GM12878 (cell line): ENCODE results near the gene FHL3. TPM values are rescaled to one million over a fixed set of nuclear protein-coding genes. Genes with fewer than 3 reads are reported as not detected.

Experiments
- ATAC-seq: fragments of 200-7000 bp; cut with Tn5 transposase; 3 replicates; pipeline ENCODE4 v1.9.1; 2020; ENCODE audit warnings: mild to moderate bottlenecking, moderate library complexity
- BruUV-seq: library from RNA; stranded (reverse); fragments of 400-500 nt; replicated peaks from 2 replicates; lab custom pipeline; 2021; lab: Mats Ljungman, UMichigan
- CTCF ChIA-PET: fragments of 300-600 bp; sonication (Branson Sonifier 250); formaldehyde crosslinking; extraction: SDS; loops from one replicate; lab custom pipeline; 2021; ENCODE audit warnings: inconsistent platforms; lab: Yijun Ruan, JAX
- POLR2A ChIA-PET: fragments of 350-600 bp; formaldehyde crosslinking; extraction: SDS; loops from one replicate; lab custom pipeline; 2021; ENCODE audit warnings: inconsistent platforms; lab: Charles Lee
- RAD21 ChIA-PET: fragments of 300-600 bp; sonication (Branson Sonifier 250); formaldehyde crosslinking; loops from one replicate; lab custom pipeline; 2023; ENCODE audit warnings: antibody characterized with exemption; ENCODE audit not compliant: unreplicated experiment; lab: Charles Lee
- SMC1A ChIA-PET: fragments of 300-600 bp; sonication (Branson Sonifier 250); formaldehyde crosslinking; loops from one replicate; lab custom pipeline; 2023; ENCODE audit not compliant: unreplicated experiment, uncharacterized antibody; lab: Charles Lee
- DNase-seq: peaks from one replicate; pipeline ENCODE4 v3.0.0-alpha.2; 2011; ENCODE audit warnings: low read depth, low spot score
- FAIRE-seq: peaks from 3 replicates; lab custom pipeline; 2011; peaks lifted over from hg19 to GRCh38; lab: Jason Lieb, UNC
- H2AFZ ChIP-seq: 2 replicates; pipeline ENCODE4 v1.6.0; 2011; ENCODE audit warnings: low read depth, low read length, control low read depth; ENCODE audit not compliant: control insufficient read depth
- H3K27ac ChIP-seq: 2 replicates; pipeline ENCODE4 v1.5.1; 2011; ENCODE audit warnings: control low read depth; ENCODE audit not compliant: control insufficient read depth, insufficient read depth
- H3K27me3 ChIP-seq, 2 experiments: replicated peaks in 1 of 2; 2 replicates each; pipeline versions ENCODE4 v1.6.0 to v1.6.1; 2011; ENCODE audit warnings: low read length in 1 of 2; ENCODE audit not compliant: control insufficient read depth in 2 of 2, insufficient read depth in 2 of 2
- H3K36me3 ChIP-seq, 2 experiments: 2 replicates each; pipeline ENCODE4 v1.5.1; 2011; ENCODE audit warnings: low read length in 1 of 2; ENCODE audit not compliant: control insufficient read depth in 2 of 2, insufficient read depth in 2 of 2
- H3K4me1 ChIP-seq: 2 replicates; pipeline ENCODE4 v1.6.1; 2011; ENCODE audit warnings: mild to moderate bottlenecking, low read length, moderate library complexity, mixed read lengths; ENCODE audit not compliant: control insufficient read depth, insufficient read depth
- H3K4me2 ChIP-seq: 2 replicates; pipeline ENCODE4 v1.6.0; 2011; ENCODE audit warnings: control low read depth; ENCODE audit not compliant: control insufficient read depth, insufficient read depth
- H3K4me3 ChIP-seq: fragments of 200-600 bp; sonication (generic); 2 replicates; pipeline ENCODE4 v1.5.1; 2016
- H3K79me2 ChIP-seq: 2 replicates; pipeline ENCODE4 v1.6.0; 2011; ENCODE audit warnings: low read length; ENCODE audit not compliant: control insufficient read depth, insufficient read depth
- H3K9ac ChIP-seq: 2 replicates; pipeline ENCODE4 v1.8.0; 2011; ENCODE audit warnings: low read length, control low read depth, mixed read lengths; ENCODE audit not compliant: control insufficient read depth, insufficient read depth
- H3K9me3 ChIP-seq: replicated peaks from 3 replicates; pipeline ENCODE4 v1.5.1; 2011; ENCODE audit warnings: mild to moderate bottlenecking, low read length; ENCODE audit not compliant: control insufficient read depth, insufficient read depth
- H4K20me1 ChIP-seq: 2 replicates; pipeline ENCODE4 v1.6.0; 2011; ENCODE audit not compliant: control insufficient read depth, insufficient read depth
- DPF2 ChIP-seq: fragments of 450-650 bp; IDR thresholded peaks from 2 replicates; pipeline ENCODE4 v1.6.1; 2017; ENCODE audit warnings: mild to moderate bottlenecking
- IKZF1 ChIP-seq: fragments of 450-650 bp; conservative IDR thresholded peaks from 2 replicates; pipeline ENCODE4 v1.6.1; 2017; ENCODE audit warnings: antibody characterized with exemption, mild to moderate bottlenecking
- IKZF2 ChIP-seq, 2 experiments: fragments of 450-650 bp; IDR thresholded peaks; 2 replicates each; pipeline ENCODE4 v1.6.1; 2017; ENCODE audit warnings: mild to moderate bottlenecking in 2 of 2, moderate library complexity in 2 of 2
- MEF2A ChIP-seq: IDR thresholded peaks from 2 replicates; pipeline ENCODE4 v1.6.1; 2011; ENCODE audit warnings: low read depth, mild to moderate bottlenecking, low read length, moderate library complexity; ENCODE audit not compliant: insufficient read depth
- MXI1 ChIP-seq: fragments of 150-350 bp; IDR thresholded peaks from 2 replicates; pipeline ENCODE4 v1.6.1; 2011; ENCODE audit warnings: low read depth, mild to moderate bottlenecking, inconsistent platforms, low read length, improper control_type of control experiment
- NFYB ChIP-seq: IDR thresholded peaks from 2 replicates; pipeline ENCODE4 v1.6.1; 2011; ENCODE audit warnings: low read depth, mild to moderate bottlenecking, low read length, improper control_type of control experiment, moderate library complexity; ENCODE audit not compliant: insufficient read depth
- TARDBP ChIP-seq: IDR thresholded peaks from 2 replicates; pipeline ENCODE4 v1.6.1; 2016; ENCODE audit warnings: borderline replicate concordance
- TCF7 ChIP-seq: IDR thresholded peaks from 2 replicates; pipeline ENCODE4 v1.6.1; 2014; ENCODE audit warnings: antibody characterized with exemption, borderline replicate concordance
- WGBS: methylation state at CpG from one replicate; pipeline ENCODE4 v1.1.6; 2016; ENCODE audit warnings: low lambda C conversion rate; ENCODE audit not compliant: insufficient replicate concordance, insufficient coverage; ENCODE audit errors: missing lambda C conversion rate; 5-methylcytosine and 5-hydroxymethylcytosine counted together
- in situ Hi-C: fragments of 300-500 bp; cut with MboI; formaldehyde crosslinking; loops from 9 replicates; pipeline ENCODE4 v1.14.3; 2018; ENCODE audit warnings: mixed read lengths
- intact Hi-C: fragments of 100-400 bp; cut with micrococcal nuclease; formaldehyde crosslinking; loops from one replicate; pipeline ENCODE4 v1.14.2; 2022; ENCODE audit not compliant: unreplicated experiment
- polyA plus RNA-seq, 11 experiments: library from polyadenylated mRNA; depleted of rRNA in 4 of 11; unstranded in 6 of 11; stranded (reverse) in 5 of 11; fragments of >200 nt; fragmentation: Nextera tagmentation in 4 of 11; fragmentation: Illumina TruSeq in 1 of 11; extraction: Ambion mirVana in 4 of 11; extraction: Trizol in 1 of 11; gene quantifications; 1 replicate in 1 of 11; 2 replicates in 10 of 11; pipeline versions ENCODE4 v1.2.1 to v1.2.3, GENCODE V29; 2011 to 2016; ENCODE audit warnings: inconsistent platforms in 2 of 11, missing spikeins in 2 of 11, low read depth in 1 of 11
- total RNA-seq, 4 experiments: library from RNA; depleted of rRNA in 3 of 4; stranded (reverse); fragments of >200 nt in 3 of 4; fragmentation: Illumina TruSeq in 1 of 4; extraction: Trizol in 1 of 4; gene quantifications; 2 replicates each; pipeline versions ENCODE4 v1.2.1 to v1.2.3, GENCODE V29; 2013 to 2021
- TF ChIP-seq, protein P1 (sequence below): IDR thresholded peaks from 2 replicates; pipeline ENCODE4 v1.6.1; 2011; ENCODE audit warnings: mild to moderate bottlenecking, low read depth, low read length, moderate library complexity; ENCODE audit not compliant: insufficient replicate concordance
- TF ChIP-seq, protein P2 (sequence below): IDR thresholded peaks from 2 replicates; pipeline ENCODE4 v1.6.1; 2012; ENCODE audit warnings: low read depth, low read length, improper control_type of control experiment

FHL3 gene
- total and polyA plus RNA-seq, 10 of the 15 experiments (the other 5 are each of a cell fraction or from before 2014, with no cell fraction given): 0.26 to 13.9 (median 7.9) TPM

GRCh38 chr1:37983546-37983945 lies 21.8 kb downstream of the FHL3 start:
- RAD21 ChIA-PET: no interaction called here
- DNase-seq: no peak
- SMC1A ChIA-PET: no interaction called here
- no peak overlapping the region for H3K27ac ChIP-seq
- WGBS: 70% methylated on average over 2 of the region's 2 CpGs
- H4K20me1 ChIP-seq: no peaks in the 10 kb centered on the region
- no peak overlapping the region for H3K9ac ChIP-seq
- POLR2A ChIA-PET: interaction anchor here (0.7 kb wide), 1 partner anchor 69 kb away, joined by 5 read pairs; no protein-coding TSS in a partner anchor
- intact Hi-C loops (no loop called here), in situ Hi-C loops (loop anchor here (25.0 kb wide), 1 partner anchor 396 kb away; the partner anchor contains the start of gene GNL2)
- no peak for TF ChIP-seq TCF7
- no peak for TF ChIP-seq MXI1
- no peak for TF ChIP-seq DPF2
- TF ChIP-seq IKZF1: no peak
- no peak for TF ChIP-seq TARDBP
- TF ChIP-seq NFYB: no peak
- TF ChIP-seq IKZF2 (IDR thresholded peaks at IDR 0.05): no peak
- TF ChIP-seq, protein P1, sequence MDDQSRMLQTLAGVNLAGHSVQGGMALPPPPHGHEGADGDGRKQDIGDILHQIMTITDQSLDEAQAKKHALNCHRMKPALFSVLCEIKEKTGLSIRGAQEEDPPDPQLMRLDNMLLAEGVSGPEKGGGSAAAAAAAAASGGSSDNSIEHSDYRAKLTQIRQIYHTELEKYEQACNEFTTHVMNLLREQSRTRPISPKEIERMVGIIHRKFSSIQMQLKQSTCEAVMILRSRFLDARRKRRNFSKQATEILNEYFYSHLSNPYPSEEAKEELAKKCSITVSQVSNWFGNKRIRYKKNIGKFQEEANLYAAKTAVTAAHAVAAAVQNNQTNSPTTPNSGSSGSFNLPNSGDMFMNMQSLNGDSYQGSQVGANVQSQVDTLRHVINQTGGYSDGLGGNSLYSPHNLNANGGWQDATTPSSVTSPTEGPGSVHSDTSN: no peak
- TF ChIP-seq, protein P2, sequence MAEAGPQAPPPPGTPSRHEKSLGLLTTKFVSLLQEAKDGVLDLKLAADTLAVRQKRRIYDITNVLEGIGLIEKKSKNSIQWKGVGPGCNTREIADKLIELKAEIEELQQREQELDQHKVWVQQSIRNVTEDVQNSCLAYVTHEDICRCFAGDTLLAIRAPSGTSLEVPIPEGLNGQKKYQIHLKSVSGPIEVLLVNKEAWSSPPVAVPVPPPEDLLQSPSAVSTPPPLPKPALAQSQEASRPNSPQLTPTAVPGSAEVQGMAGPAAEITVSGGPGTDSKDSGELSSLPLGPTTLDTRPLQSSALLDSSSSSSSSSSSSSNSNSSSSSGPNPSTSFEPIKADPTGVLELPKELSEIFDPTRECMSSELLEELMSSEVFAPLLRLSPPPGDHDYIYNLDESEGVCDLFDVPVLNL: no peak
- TF ChIP-seq MEF2A: no peak
- H3K4me3 ChIP-seq: no peak overlapping the region
- H3K9me3 ChIP-seq: no peaks in the 10 kb centered on the region
- no TSS peak for BruUV-seq
- no peak for ATAC-seq
- H3K4me2 ChIP-seq: no peak overlapping the region
- H3K27me3 ChIP-seq: no peaks in the 10 kb centered on the region
- peaks cover 8 to 26% of the 10 kb centered on the region in 2 experiments for H3K36me3 ChIP-seq
- no peak overlapping the region for H2AFZ ChIP-seq
- FAIRE-seq: no peak
- peaks cover 3% of the 10 kb centered on the region; the same call in 1 of the 2 replicates for H3K4me1 ChIP-seq
- CTCF ChIA-PET: interaction anchor here (0.6 kb wide), 2 partner anchors 36 to 69 kb away, joined by 3 read pairs; no protein-coding TSS in a partner anchor
- peaks cover 10% of the 10 kb centered on the region for H3K79me2 ChIP-seq
